Muscle of leg (tissue), 11 donors: ENCODE measurements around the gene ZNG1A. TPM values are rescaled to one million over a fixed set of nuclear protein-coding genes. Genes with fewer than 3 reads are reported as not detected.
"Not testable (repeated sequence)": the region's sequence is repeated elsewhere in the genome, so short reads cannot be mapped to it uniquely, and the experiment has no call there.

Source experiments
- DNase-seq: peaks from one replicate; pipeline ENCODE4 v3.0.0; 2013
- H3K27ac ChIP-seq: one replicate; pipeline ENCODE4 v1.5.1; 2013; ENCODE audit warnings: mild to moderate bottlenecking, low read length, control low read depth
- H3K27me3 ChIP-seq: one replicate; pipeline ENCODE4 v1.6.1; 2013; ENCODE audit warnings: low read length; ENCODE audit not compliant: control insufficient read depth, insufficient read depth
- H3K36me3 ChIP-seq: one replicate; pipeline ENCODE4 v1.6.1; 2013; ENCODE audit warnings: low read length; ENCODE audit not compliant: control insufficient read depth, insufficient read depth
- H3K4me1 ChIP-seq: one replicate; pipeline ENCODE4 v1.6.1; 2013; ENCODE audit warnings: low read length; ENCODE audit not compliant: control insufficient read depth, insufficient read depth
- H3K4me3 ChIP-seq: one replicate; pipeline ENCODE4 v1.5.1; 2013; ENCODE audit warnings: low read length, control low read depth
- H3K9me3 ChIP-seq: replicated peaks from 2 replicates; pipeline ENCODE4 v1.6.1; 2013; ENCODE audit warnings: low read depth, low read length; ENCODE audit not compliant: control insufficient read depth
- whole genome bisulfite sequencing: methylation state at CpG from one replicate; pipeline ENCODE4 v1.1.5; 2013; ENCODE audit warnings: missing lambda C conversion rate; ENCODE audit not compliant: insufficient coverage; 5-methylcytosine and 5-hydroxymethylcytosine counted together
- polyA plus RNA-seq, 8 donors: library from polyadenylated mRNA; unstranded; fragments of 120-200 nt; gene quantifications; one replicate each; pipeline versions ENCODE4 v1.2.1 to v1.2.3, GENCODE V29; 2013; ENCODE audit warnings: inconsistent platforms in 1 of 8, low replicate concordance in 1 of 8; ENCODE audit not compliant: insufficient read length in 8 of 8, insufficient read depth in 1 of 8
- total RNA-seq: library from RNA; stranded (reverse); fragments of 120-200 nt; gene quantifications from one replicate; pipeline ENCODE4 v1.2.4, GENCODE V29; 2013

The ZNG1A gene
- total and polyA plus RNA-seq, 9 donors: 32.2 to 69.2 (median 42.5) TPM

DNA sequence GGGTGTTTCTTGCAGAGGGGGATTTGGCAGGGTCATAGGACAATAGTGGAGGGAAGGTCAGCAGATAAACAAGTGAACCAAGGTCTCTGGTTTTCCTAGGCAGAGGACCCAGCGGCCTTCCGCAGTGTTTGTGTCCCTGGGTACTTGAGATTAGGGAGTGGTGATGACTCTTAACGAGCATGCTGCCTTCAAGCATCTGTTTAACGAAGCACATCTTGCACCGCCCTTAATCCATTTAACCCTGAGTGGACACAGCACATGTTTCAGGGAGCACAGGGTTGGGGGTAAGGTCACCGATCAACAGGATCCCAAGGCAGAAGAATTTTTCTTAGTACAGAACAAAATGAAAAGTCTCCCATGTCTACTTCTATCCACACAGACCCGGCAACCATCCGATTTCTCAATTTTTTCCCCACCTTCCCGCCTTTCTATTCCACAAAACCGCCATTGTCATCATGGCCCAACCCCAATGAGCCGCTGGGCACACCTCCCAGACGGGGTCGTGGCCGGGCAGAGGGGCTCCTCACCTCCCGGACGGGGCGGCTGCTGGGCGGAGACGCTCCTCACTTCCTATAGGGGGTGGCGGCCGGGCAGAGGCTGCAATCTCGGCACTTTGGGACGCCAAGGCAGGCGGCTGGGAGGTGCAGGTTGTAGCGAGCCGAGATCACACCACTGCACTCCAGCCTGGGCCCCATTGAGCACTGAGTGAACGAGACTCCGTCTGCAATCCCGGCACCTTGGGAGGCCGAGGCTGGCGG is 95.7 kb downstream of the ZNG1A start:
- no CpG with 5 or more reads among the region's 31 CpGs for WGBS
- H3K4me3 ChIP-seq, DNase-seq, H3K9me3 ChIP-seq, H3K36me3 ChIP-seq, H3K4me1 ChIP-seq, H3K27me3 ChIP-seq, H3K27ac ChIP-seq: not testable (repeated sequence)

DNA sequence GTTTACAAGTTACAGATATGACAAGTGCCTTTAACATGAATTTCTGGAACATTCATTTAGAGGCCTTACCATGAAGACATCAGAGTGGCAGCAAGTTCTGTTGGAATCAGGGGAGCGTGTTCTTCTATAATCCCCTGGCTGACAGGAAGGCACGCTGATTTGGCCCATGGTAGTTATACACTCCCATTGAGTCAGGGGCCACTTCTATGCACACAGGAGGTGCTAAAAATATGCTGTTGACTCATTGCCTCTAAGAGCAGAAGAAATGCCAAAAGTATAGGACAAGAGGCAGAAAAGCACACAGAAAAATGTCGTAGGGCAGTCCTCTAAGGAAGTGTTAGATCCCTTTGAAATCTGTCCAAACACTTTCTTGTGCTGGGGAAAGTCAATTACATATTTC is 100.5 kb downstream of the ZNG1A start:
- not testable (repeated sequence) for H3K4me1 ChIP-seq, H3K27me3 ChIP-seq, H3K9me3 ChIP-seq, DNase-seq, H3K4me3 ChIP-seq, H3K36me3 ChIP-seq, H3K27ac ChIP-seq
- WGBS: no CpG with 5 or more reads among the region's 3 CpGs

GRCh38 chr9:76389-76788 is 102.5 kb downstream of the ZNG1A start:
- not testable (repeated sequence) for H3K27ac ChIP-seq, H3K4me3 ChIP-seq, H3K27me3 ChIP-seq, DNase-seq, H3K4me1 ChIP-seq, H3K36me3 ChIP-seq, H3K9me3 ChIP-seq
- no CpG with 5 or more reads among the region's 3 CpGs for WGBS

DNA sequence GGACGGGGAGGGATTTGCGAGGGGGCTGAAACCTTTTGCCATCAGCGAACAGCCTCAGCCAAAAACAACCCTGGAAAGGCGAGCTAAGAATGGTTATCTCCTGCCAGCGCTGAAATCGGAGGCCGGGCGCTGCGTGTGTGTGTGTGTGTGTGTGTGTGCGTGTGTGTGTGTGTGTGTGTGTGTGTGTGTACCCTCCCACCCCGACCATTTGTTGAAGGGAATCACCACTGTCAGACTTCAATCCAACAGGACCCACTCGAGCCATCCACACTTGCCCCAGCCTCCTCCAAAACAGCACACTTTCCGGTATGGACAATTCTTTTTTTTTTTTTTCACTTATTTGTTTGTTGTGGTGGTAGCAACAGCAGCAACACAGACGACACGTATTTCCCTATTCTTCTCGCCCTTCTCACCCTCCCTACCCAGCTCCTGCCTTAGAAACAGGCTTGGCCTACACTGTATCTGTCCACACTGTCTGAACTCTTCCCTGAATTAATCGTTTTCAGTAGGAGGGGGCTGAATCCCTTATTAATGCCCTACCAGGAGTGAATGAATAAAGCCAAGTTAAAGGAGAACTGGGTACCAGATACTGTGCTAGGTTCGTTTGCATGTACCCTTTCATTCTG is 104.8 kb downstream of the ZNG1A start:
- not testable (repeated sequence) for H3K27ac ChIP-seq, H3K27me3 ChIP-seq, H3K9me3 ChIP-seq, H3K36me3 ChIP-seq, H3K4me1 ChIP-seq
- peak overlapping the region; percentile 39 for H3K4me3 ChIP-seq
- peak; percentile 17 for DNase-seq
- no CpG with 5 or more reads among the region's 18 CpGs for WGBS

GRCh38 chr9:73076-73899 is 105.6 kb downstream of the ZNG1A start:
- H3K27me3 ChIP-seq, H3K4me1 ChIP-seq, H3K36me3 ChIP-seq, H3K9me3 ChIP-seq: not testable (repeated sequence)
- Histone ChIP-seq H3K27ac (peak overlapping the region; percentile 25), H3K4me3 (peak overlapping the region; percentile 39)
- peak; percentile 44 for DNase-seq
- under 1% methylated on average over 101 of the region's 109 CpGs for WGBS

Other genes starting within 250 kb of the ZNG1A start
- gene WASHC1, start 149.6 kb downstream of the ZNG1A start, total RNA-seq: 17.2 TPM
- gene WASHC1, start 149.6 kb downstream of the ZNG1A start, polyA plus RNA-seq: 10 to 100 TPM in 7 of 8 donors, 1 to 10 TPM in 1; 8.3 to 26.1 (median 14.7) TPM
- gene FOXD4, start 60.6 kb downstream of the ZNG1A start, total RNA-seq: 0.58 TPM
- gene FOXD4, start 60.6 kb downstream of the ZNG1A start, polyA plus RNA-seq: 1 to 10 TPM in 6 of 8 donors, under 1 TPM in 2; 0.43 to 5.1 (median 1.3) TPM
- 3.2 TPM for gene DOCK8, start 35.8 kb upstream of the ZNG1A start, total RNA-seq
- gene DOCK8, start 35.8 kb upstream of the ZNG1A start, polyA plus RNA-seq: 1 to 10 TPM; 3.4 to 8.4 (median 6.0) TPM